KG1 (cell line): Measurements from ENCODE around the gene ACOT11.

Source experiments
- DNase-seq: peaks from one replicate; lab custom pipeline; 2025; lab: John Stamatoyannopoulos, UW

ACOT11 gene

DNA sequence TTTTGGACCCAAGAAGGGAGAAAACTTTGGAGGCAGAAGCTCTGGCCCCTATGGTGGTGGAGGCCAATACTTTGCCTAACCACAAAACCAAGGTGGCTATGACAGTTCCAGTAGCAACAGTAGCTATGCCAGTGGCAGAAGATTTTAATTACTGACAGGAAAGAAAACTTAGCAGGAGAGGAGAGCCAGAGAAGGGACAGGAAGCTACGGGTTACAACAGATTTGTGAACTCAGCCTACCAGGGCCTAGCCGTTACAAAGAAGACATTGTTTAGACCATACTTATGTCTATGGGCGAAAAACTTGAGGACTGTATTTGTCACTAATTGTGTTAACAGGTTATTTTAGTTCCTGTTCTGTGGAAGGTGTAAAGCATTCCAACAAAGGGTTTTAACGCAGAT is 10.4 kb upstream of the ACOT11 start:
- DNase-seq: peak; percentile 52

DNA sequence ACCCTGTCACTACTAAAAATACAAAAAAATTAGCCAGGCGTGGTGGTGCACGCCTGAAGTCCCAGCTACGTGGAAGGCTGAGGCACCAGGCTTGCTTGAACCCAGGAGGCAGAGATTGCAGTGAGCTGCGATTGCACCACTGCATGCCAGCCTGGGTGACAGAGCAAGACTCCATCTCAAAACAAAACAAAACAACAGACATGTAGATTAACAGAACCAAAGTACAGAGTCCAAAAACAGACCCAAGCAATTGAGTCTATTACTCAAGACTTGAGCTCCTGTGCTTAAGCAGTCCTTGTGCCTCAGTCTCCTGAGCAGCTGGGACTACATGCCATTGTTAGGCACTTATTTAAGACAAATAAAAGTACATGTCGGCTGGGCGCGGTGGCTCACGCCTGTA is 9.5 kb upstream of the ACOT11 start:
- DNase-seq: no peak

DNA sequence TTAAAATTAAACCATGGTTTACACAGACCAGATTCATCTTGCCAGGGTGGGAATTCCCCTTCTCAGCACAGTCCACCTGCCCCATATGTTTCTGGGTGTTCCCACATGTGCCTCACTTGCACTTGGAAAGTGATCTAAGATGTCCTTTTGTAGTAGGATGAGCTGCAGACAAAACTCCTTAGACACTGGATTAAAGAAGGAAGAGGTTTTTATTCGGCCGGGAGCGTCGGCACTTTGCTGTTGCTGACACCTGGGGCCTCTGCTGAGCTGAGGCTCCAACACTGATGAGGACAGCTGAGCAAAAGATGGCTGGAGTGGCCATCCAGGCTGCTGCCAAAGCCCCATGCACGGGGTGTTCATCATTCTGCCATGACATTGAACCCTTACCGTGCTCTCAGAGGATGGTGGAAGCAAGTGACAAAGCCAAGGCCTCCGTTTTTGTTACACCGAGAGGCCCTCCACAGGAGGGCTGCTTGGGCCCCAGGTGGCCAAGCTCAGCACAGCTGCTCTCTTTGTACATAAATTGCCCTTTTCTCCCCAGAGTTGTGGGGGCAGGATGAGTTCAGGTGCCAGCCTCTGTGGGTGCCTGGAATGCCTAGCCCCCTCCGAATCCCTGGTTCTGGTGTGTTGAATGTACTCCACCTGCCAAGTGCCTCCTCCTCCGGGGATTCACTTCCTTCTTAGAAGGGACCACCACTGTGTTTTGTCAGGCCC is 7.3 kb upstream of the ACOT11 start:
- DNase-seq: no peak

DNA sequence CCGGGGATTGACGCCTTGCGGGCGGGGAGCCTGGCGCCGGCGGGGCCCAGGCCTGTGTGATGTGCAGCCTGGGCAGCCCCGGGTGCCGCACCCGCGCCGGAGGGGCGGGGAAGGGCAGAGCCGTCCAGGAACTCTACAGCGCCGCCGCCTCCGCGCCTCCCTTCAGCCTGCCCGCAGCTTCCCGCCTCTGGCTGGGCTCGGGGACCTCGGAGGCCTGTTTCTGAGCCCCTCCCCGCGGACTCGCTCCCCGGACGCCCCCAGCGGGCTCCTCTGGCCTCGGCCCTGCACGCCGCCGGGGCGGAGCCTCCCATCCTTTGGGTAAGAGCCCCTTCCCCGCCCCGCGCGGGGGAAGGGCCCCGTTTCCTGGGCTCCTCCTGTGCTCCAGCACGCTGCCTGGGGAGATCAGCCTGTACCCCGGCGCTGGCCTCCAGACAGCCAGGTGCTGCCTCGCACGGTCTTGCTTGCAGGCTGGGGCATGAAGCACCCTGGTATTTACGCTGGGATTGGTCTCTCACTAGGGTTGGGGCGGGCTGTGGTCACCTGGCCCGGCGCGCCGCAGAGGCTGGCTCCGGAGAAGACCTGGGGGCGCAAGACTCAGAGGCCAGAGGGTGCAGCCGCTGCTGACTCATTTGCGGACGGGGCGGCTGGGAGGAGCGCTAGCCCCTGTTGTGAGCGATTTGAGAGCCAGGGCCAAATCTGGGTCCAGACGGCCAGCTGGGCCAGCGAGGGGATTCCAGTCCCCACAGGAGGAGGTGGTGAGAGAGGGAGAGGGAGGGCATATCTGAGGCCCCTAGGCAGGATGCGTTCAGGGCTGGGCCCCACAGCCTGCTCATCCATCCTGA is 5.7 kb upstream of the ACOT11 start:
- peak; percentile 92 for DNase-seq

DNA sequence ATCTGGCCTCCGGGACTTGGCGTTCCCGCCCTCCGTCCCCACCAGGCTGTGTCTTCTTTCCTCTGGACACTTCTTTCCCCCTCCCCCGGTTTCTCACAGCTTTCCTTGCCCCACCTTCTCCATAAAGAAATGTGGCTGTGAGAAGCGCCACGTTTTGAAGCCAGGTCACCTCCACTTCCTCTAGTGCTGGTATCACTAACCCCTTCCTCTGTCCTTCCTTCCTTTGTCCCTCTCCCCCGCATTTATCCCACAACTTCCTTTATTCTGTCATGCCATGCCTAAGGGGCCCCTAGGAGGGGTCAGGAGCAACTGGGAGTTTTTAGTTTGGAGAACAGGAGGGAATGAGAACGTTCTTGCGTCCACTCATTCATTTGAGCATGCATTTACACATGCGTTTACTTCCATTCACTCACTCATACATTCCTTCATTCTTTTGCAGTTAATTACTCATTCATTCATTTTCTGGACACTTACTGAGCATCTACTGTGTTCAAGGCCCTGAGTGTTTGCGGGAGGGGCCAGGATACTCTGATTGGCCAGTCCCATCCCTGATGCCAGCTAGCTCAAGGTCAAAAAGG is 5.0 kb upstream of the ACOT11 start:
- DNase-seq: peak; percentile 50

DNA sequence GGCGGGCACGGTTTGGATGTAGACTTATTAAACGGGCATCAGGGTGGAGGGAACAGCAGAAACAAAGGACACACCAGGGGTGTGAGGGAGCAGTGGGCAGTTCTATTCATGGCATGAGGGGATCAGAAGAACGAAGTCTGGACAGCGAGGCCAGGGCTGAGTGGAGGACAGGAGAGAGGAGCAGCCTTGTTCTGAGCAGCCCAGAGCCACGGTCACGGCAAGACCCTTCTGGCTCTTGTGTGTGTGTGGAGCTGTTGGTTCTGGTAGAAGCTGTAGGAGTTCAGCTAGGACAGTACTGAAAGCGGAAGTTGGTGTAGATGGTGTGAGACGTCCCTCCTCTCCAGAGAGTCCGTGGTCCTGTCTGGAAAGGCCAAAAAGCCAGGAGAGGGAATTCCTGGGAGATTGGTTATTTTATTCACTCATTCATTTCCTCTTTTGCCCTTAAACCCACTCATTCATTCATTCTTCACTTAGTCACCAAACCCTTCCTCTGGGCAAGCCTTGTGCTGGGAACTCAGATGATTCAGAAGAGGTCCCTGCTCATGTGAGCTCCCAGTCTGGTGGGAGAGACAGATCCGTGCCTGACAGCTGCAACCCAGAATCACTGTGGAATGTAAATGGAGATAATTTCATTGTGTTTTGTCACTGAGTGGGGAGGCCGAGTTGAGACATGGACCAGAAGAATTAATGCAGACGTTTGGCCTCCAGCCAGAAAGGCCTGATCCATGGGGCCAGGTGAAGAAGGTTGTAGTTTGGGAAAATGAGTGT is 4.1 kb upstream of the ACOT11 start:
- DNase-seq: no peak

DNA sequence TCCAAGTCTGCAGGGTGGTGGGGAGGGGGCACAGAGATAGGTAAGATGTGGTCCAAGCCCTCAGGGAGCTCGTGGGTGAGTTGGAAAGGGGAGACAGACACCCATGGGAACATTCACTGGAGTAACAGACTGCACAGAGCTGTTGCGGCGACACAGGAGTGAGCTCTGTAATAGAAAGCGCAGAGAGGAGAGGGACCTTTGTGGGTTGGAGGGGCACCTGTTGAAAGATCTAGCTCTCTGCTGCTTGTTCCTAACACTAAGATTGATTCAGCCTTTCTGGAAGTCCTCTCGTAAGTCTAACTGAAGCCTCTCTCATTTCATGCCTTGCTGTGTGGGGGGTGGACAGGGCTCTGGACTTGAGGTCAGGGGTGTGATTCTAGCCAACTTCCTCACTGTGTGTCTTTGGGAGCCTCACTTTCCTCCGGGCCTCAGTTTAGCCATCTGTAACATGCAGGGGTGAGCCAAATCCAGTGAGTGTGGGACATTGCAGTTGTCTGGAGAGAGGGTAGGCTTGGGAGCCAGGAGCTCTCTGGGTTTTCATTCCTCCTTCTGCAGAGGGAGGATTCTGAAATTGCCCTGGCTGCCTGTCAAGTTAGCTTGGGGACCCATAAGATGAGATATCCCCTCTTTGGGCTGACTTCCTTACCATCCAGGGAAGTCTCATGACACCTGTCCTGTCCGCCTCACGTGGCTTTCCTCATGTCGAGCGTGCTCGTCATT is 2.0 kb upstream of the ACOT11 start:
- DNase-seq: no peak

DNA sequence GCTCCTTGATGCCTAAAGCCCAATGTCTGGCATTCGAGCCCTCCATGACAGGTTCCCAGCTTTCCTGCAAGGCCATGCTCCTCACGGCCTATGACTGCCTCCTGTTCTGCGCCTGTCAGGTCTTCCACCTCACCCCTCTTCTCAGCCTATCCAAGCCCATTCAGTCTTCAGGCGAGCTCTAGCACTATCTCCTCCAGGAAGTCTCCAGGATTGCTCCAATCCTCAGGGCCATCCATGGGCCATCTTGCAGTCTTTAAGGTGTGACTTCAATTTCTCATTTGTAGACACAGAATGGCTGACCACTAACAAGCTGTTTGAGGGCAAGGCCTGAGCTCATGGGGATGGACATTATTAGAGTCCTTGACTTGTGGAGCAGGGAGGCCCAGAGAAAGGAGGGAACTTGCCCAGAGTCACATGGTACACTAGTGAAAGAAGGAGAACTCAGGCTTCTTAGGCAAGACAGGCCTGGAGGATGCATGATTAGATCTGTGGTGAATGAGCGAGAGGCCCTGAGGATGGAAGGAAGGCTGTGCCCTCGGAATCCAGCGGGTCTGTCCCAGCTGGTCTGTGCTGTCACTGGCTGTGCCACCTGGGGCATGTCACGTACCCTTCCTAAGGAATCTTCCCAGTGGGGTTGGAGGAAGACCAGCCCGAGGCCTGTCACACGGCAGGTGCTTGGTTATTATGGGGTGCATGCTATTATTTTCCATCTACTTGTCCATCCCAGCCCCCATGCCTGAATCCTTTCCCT is 1.2 kb upstream of the ACOT11 start:
- DNase-seq: peak; percentile 51

DNA sequence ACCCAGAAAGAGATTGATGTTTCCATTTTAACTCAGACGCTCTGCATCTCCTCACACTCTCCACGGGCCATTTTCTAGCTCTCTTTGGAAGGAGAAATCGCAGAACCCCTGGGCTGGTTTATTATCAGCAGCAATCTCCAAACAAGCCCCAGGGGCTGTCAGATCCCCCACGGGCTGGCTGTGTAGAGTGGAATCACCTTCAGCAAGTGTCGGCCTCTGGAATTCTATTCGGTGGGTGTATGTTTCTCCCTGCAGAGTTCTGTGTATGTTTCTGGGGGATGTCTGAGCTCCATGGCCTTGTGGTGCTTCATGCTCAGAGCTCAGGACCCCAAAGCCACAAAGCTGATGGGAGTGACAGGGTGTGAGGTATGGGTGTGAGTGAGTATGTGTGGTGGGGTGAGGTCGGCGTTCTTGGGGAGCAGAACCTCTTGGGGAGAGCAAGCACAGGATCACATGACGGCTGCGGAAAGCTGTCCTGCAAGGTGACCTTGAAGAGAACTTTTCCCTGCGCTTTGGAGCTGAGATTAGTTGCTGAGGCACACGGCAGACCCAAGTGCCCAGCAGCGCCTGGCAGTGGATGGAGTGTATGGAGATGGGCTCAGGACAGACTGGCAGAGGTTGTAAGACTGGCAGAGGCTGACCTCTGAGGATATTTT is 489 bp downstream of the ACOT11 start:
- DNase-seq: no peak

DNA sequence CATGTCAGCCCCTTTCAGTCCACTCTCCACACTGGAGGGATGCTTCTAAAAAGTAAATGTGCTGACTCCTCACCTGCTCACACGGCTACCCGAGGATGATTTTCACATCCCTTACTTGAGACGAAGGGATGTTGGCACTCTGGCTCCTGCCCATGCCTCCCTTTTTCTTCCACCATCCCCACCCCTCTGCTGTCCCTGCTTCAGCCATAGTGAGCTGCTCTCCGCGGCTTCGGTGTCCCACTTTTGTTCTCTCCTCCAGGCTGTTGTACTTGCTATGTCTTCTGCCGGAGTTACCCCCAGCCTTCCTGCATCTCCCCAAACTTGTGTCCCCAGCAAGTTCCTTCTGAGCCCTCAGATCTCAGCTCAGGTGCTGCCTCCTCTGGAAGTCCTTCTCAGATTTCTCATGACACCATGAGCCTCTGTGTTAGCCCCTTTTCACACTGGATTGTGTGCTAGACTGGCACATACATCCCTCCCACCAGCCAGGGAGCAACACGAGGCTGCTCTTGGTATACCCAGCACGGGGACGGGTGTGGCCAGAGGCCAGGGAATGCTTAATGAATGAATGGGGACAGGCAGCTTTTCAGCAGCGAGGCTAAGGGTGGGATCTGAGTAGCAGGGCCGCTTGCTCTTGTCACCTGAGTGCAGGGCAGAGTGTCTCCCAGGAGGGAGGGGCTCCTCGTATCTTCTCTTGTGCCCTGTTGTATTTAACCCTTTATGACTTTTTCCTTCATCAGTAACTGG is 1.3 kb downstream of the ACOT11 start:
- DNase-seq: no peak

DNA sequence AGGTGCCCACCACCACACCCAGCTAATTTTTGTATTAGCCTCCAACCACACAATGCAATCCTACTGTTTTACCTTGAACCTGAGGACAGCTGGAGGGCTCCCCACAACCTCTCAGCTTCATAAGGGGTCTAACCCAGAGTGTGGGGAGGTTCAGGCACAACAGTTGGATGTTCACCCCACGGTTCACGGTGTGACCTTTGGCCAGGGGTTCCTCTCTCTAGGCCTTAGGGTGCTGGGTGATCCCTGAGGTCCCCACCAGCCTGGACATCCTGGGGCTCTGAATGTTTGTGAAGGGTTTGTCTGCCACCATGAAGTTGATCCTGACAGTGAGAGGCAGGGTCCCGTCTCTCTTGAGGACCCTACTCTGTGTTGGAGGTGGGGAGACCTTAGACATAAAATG is 3.9 kb downstream of the ACOT11 start:
- no peak for DNase-seq

DNA sequence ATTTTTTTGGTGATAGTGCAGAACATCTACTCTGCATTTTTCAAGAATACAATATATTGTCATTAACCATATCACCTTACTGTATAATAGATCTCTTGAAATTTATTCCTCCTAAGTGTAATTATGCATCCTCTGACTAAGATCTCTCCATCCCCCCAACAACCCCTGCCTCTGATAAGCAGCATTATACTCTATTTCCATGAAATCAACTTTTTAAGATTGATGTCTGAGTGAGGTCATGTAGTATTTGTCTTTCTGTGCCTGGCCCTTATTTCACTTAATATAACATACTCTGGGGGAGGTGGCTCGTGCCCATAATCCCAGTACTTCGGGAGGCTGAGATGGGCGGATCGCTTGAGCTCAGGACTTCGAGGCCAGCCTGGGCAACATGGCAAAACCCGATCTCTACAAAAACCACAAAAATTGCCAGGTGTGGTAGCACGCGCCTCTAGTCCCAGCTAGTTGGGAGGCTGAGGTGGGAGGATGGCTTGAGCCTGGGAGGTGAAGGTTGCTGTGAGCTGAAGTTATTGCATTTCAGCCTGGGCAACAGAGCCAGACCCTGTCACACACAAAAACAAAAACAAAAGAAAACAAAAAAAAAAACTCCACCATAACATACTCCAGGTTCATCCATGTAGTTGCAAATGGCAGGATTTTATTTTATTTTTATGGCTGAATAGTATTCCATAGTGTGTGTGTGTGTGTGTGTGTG is 5.7 kb downstream of the ACOT11 start:
- DNase-seq: no peak

DNA sequence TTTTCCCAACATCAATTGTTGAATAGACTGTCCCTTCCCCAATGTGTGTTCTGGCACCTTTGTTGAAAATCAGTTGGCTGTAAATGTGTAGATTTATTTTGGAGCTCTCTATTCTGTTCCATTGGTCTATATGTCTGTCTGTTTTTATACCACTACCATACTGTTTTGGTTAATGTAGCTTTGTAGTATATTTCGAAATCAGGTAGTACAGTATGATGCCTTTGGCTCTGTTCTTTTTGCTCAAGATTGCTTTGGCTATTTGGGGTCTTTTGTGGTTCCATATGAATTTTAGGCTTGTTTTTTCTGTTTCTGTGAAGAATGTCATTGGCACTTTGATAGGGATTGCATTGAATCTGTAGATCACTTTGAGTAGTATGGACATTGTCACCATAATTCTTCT is 8.1 kb downstream of the ACOT11 start:
- DNase-seq: no peak

DNA sequence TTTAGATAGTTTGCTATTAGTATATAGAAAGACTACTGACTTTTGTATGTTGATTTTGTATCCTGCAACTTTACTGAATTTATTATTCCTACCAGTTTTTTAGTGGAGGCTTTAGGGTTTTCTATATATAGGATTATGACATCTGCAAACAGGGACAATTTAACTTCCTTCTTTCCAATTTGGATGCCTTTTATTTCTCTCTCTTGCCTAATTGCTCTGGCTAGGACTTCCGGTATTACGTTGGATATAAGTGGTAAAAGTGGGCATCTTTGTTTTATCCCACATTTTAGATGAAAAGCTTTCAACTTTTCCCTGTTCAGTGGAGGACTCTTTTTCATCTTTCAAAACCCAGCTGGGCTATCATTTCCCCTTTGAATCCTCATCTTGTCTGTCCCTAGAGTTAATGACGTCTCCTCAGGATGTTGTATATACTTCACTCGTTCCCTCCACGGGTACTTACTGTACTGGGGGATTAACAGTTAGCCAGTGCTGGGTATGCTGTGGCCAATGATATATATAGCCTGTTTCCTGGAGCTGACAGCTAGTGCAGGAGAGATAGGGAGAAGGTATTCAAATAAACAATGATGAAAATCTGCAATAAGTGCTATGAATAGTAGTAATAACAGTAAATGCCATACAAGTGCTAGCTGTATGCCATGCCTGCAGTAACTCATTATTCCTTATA is 9.8 kb downstream of the ACOT11 start:
- no peak for DNase-seq

DNA sequence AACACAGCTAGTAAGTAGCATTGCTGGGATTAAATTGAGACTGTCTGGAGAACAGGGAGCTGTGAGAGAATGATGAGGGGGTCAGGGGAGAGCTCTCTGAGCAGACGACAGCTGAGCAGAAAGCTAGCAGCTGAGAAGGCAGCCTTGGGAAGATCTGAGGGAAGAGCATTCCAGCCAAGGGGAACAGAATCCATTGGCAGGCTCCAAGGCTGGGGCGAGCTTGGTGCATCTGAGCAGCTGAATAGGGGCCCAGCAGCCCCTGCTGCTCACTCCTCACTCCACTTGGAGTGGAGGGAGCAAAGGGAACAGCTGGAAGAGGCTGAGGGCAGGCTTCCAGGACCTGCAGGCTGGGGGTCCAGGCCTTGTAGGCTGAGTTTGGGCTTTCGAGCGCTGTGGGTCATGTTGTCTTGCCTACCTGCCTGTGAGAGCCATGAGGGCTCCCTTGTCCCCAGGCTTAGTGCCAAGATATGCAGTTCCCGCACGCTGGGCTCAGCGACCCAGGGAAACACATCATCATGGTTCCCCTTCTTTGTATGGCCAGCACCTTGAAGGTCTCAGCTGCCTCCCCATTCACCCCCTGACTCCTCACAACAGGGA is 10.5 kb downstream of the ACOT11 start:
- DNase-seq: no peak

DNA sequence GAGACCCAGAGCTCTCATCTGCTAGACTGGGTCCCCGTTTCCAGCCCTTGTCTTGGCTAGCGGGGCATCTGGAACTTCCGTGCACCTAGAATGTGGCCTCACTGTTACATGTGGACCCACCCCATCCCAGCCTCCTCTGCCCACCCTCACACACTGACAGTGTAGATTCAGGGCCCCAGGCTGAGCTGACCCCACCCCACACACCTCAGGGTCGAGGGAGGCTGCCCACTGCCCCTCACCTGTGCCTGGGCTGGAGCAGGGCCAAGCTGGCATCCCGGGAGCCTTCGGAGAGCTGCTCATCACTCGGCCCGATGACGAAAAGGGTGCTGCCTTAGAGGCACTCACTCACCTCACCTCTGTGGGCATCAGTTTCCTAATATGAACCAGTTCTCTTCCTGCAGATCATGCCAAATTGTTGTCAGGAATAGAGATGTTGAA is 11.1 kb downstream of the ACOT11 start:
- DNase-seq: no peak

DNA sequence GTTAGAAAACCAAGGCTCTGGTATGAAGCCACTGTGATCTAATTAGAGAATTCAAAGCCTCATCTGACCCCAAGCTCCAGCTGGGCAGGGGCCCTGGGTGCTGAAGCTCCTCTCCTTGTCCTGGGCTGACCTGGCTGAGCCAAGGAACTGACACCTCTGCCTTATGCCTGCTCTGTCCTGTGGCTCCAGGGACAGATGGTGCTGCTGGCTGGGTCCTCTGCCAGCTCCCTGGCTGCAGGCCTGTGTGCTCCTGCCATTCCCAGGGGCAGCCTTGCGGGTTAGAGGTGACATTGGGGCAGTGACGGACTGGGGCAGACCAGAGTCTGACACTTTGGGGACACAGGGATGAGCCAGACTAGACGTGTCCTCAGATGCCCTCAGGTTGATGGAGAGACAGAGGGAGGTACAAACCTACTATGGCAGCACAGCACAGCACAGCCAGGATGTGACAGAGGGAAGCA is 11.8 kb downstream of the ACOT11 start:
- DNase-seq: no peak
